Adrenal gland (tissue), 5 donors: ENCODE measurements around the gene TUBA3D.
"Not testable (repeated sequence)": the region's sequence is repeated elsewhere in the genome, so short reads cannot be mapped to it uniquely, and the experiment has no call there.

Experiments
- CTCF ChIP-seq, 6 experiments: fragments of 450-650 bp in 4 of 6; fragments of 200-600 bp in 2 of 6; sonication (generic) in 1 of 6; IDR thresholded peaks; 1 replicate in 5 of 6; 2 replicates in 1 of 6; pipeline versions ENCODE4 v1.5.1 to v1.8.0; 2016 to 2021; ENCODE audit warnings: antibody characterized with exemption in 6 of 6, mild to moderate bottlenecking in 2 of 6, moderate library complexity in 1 of 6
- POLR2A ChIP-seq, 2 donors: fragments of 450-650 bp; IDR thresholded peaks; one replicate each; pipeline ENCODE4 v1.6.1; 2017; ENCODE audit warnings: antibody characterized with exemption in 2 of 2, mild to moderate bottlenecking in 2 of 2, moderate library complexity in 1 of 2
- donor health status: DM: no; HTN: no; CAD: no.

GRCh38 chr2:131519871-131520470 is 44.1 kb downstream of the TUBA3D start:
- TF ChIP-seq CTCF, POLR2A (IDR thresholded peaks at IDR 0.05): not testable (repeated sequence)
